22Rv1 (cell line): ENCODE data around the gene PLXNC1.

Experiments
- H3K27ac ChIP-seq: fragments of 450-650 bp; 2 replicates; pipeline ENCODE4 v1.5.1; 2017
- CTCF ChIP-seq: fragments of 450-650 bp; IDR thresholded peaks from 2 replicates; pipeline ENCODE4 v1.5.1; 2017; ENCODE audit warnings: mild to moderate bottlenecking
- ZFX ChIP-seq: fragments of 450-650 bp; IDR thresholded peaks from 2 replicates; pipeline ENCODE4 v1.6.1; 2017; ENCODE audit warnings: antibody characterized with exemption, borderline replicate concordance

The PLXNC1 gene

GRCh38 chr12:94225506-94225905, 77.1 kb downstream of the PLXNC1 start:
- no peak for TF ChIP-seq ZFX
- TF ChIP-seq CTCF = no peak
- H3K27ac ChIP-seq = no peak overlapping the region

GRCh38 chr12:94225947-94226630, 77.7 kb downstream of the PLXNC1 start:
- no peak overlapping the region for H3K27ac ChIP-seq
- TF ChIP-seq ZFX (no peak), CTCF (no peak)

GRCh38 chr12:94227066-94227465, 78.7 kb downstream of the PLXNC1 start:
- no peak overlapping the region for H3K27ac ChIP-seq
- no peak for TF ChIP-seq CTCF
- no peak for TF ChIP-seq ZFX

- no peak for TF ChIP-seq ZFX
- TF ChIP-seq CTCF = no peak
- no peak overlapping the region for H3K27ac ChIP-seq
Measured at GRCh38 chr12:94228488-94228907, 80.1 kb downstream of the PLXNC1 start.

- no peak for TF ChIP-seq CTCF
- no peak for TF ChIP-seq ZFX
- H3K27ac ChIP-seq = no peak overlapping the region
Measured at GRCh38 chr12:94229902-94230301, 81.5 kb downstream of the PLXNC1 start.

- H3K27ac ChIP-seq = no peak overlapping the region
- TF ChIP-seq CTCF = no peak
- no peak for TF ChIP-seq ZFX
Measured at GRCh38 chr12:94230357-94230905, 82.1 kb downstream of the PLXNC1 start.

- no peak for TF ChIP-seq CTCF
- TF ChIP-seq ZFX = no peak
- H3K27ac ChIP-seq = no peak overlapping the region
Measured at GRCh38 chr12:94231709-94232108, 83.3 kb downstream of the PLXNC1 start.
